HG03135 (cell line): Measurements from ENCODE around the gene SERP2.

Experiments used
- ATAC-seq: cut with Tn5 transposase; IDR thresholded peaks from one replicate; pipeline ENCODE4 v1.9.1; 2021; ENCODE audit warnings: mild to moderate bottlenecking, moderate library complexity; ENCODE audit not compliant: unreplicated experiment

SERP2 gene

GRCh38 chr13:44354884-44355283, 18.7 kb upstream of the SERP2 start:
- no peak for ATAC-seq

- ATAC-seq: no peak
Measured at GRCh38 chr13:44355621-44356020, 18.0 kb upstream of the SERP2 start.

GRCh38 chr13:44359983-44360375, 13.6 kb upstream of the SERP2 start:
- no peak for ATAC-seq

GRCh38 chr13:44362394-44363040, 11.1 kb upstream of the SERP2 start:
- ATAC-seq: no peak

GRCh38 chr13:44363631-44364344, 9.8 kb upstream of the SERP2 start:
- ATAC-seq: no peak

- ATAC-seq: no peak
Measured at GRCh38 chr13:44364345-44365000, 9.2 kb upstream of the SERP2 start.

- no peak for ATAC-seq
Measured at GRCh38 chr13:44365008-44365407, 8.6 kb upstream of the SERP2 start.

GRCh38 chr13:44365899-44366298, 7.7 kb upstream of the SERP2 start:
- ATAC-seq: no peak

- no peak for ATAC-seq
Measured at GRCh38 chr13:44368062-44368591, 5.5 kb upstream of the SERP2 start.

- ATAC-seq: no peak
Measured at GRCh38 chr13:44368599-44369368, 4.8 kb upstream of the SERP2 start.

- no peak for ATAC-seq
Measured at GRCh38 chr13:44371421-44371820, 2.2 kb upstream of the SERP2 start.

- ATAC-seq: no peak
Measured at GRCh38 chr13:44373247-44373600, 400 bp upstream of the SERP2 start.

- no peak for ATAC-seq
Measured at GRCh38 chr13:44374348-44374712, 706 bp downstream of the SERP2 start.

GRCh38 chr13:44378277-44378676, 4.7 kb downstream of the SERP2 start:
- ATAC-seq: no peak

- ATAC-seq: no peak
Measured at GRCh38 chr13:44379885-44380284, 6.3 kb downstream of the SERP2 start.

- no peak for ATAC-seq
Measured at GRCh38 chr13:44380404-44381165, 7.0 kb downstream of the SERP2 start.

GRCh38 chr13:44382635-44383145, 9.1 kb downstream of the SERP2 start:
- no peak for ATAC-seq

- no peak for ATAC-seq
Measured at GRCh38 chr13:44383945-44384344, 10.3 kb downstream of the SERP2 start.

GRCh38 chr13:44384778-44385177, 11.2 kb downstream of the SERP2 start:
- ATAC-seq: no peak

- no peak for ATAC-seq
Measured at GRCh38 chr13:44385401-44385800, 11.8 kb downstream of the SERP2 start.
